HepG2 (cell line): ENCODE data around the gene CACNA1G. TPM values are rescaled to one million over a fixed set of nuclear protein-coding genes. Genes with fewer than 3 reads are reported as not detected.

ENCODE experiments used
- BRCA1 ChIP-seq: sonication (generic); formaldehyde crosslinking; IDR thresholded peaks from 2 replicates; pipeline ENCODE4 v1.4.0; 2020; ENCODE audit warnings: missing genetic modification reagents
- FOXA3 ChIP-seq: IDR thresholded peaks from 2 replicates; pipeline ENCODE4 v1.6.1; 2016; ENCODE audit warnings: missing genetic modification reagents, missing compliant biosample characterization
- SAP130 ChIP-seq: IDR thresholded peaks from 2 replicates; pipeline ENCODE4 v1.6.1; 2016; ENCODE audit warnings: low read depth
- ZFP36L1 ChIP-seq: sonication (generic); formaldehyde crosslinking; IDR thresholded peaks from 2 replicates; pipeline ENCODE4 v1.8.0; 2022; ENCODE audit warnings: mild to moderate bottlenecking, missing genetic modification reagents, moderate library complexity
- ZNF563 ChIP-seq: sonication (generic); formaldehyde crosslinking; IDR thresholded peaks from 2 replicates; pipeline ENCODE4 v1.8.0; 2022; ENCODE audit warnings: mild to moderate bottlenecking, moderate library complexity, missing genetic modification reagents
- ZNF616 ChIP-seq: sonication (generic); formaldehyde crosslinking; IDR thresholded peaks from 2 replicates; pipeline ENCODE4 v1.5.0; 2020; ENCODE audit warnings: low read depth, mild to moderate bottlenecking, missing genetic modification reagents
- polyA plus RNA-seq, 8 experiments: library from polyadenylated mRNA; depleted of rRNA in 3 of 8; stranded (reverse) in 7 of 8; unstranded in 1 of 8; fragments of >200 nt; fragmentation: Illumina TruSeq in 4 of 8; extraction: Trizol in 4 of 8; gene quantifications; 2 replicates each; pipeline versions ENCODE4 v1.2.1 to v1.2.3, GENCODE V29; 2011 to 2016; ENCODE audit warnings: low read depth in 4 of 8, missing spikeins in 1 of 8, mixed read lengths in 1 of 8; ENCODE audit not compliant: insufficient read depth in 1 of 8
- total RNA-seq, 5 experiments: library from RNA; depleted of rRNA; stranded (reverse); fragments of >200 nt; fragmentation: Illumina TruSeq; extraction: Trizol; gene quantifications; 2 replicates each; pipeline ENCODE4 v1.2.3, GENCODE V29; 2016; ENCODE audit warnings: low read depth in 1 of 5
- TF ChIP-seq, protein P1 (sequence below): sonication (generic); formaldehyde crosslinking; IDR thresholded peaks from 2 replicates; pipeline ENCODE4 v1.4.0; 2020; ENCODE audit warnings: missing genetic modification reagents, borderline replicate concordance
- TF ChIP-seq, protein P2 (sequence below): sonication (generic); formaldehyde crosslinking; IDR thresholded peaks from 2 replicates; pipeline ENCODE4 v1.5.0; 2020; ENCODE audit warnings: mild to moderate bottlenecking, missing genetic modification reagents, borderline replicate concordance
- TF ChIP-seq, protein P3 (sequence below): sonication (generic); formaldehyde crosslinking; IDR thresholded peaks from 2 replicates; pipeline ENCODE4 v1.5.1; 2020; ENCODE audit warnings: mild to moderate bottlenecking, missing genetic modification reagents, borderline replicate concordance
- TF ChIP-seq, protein P4 (sequence below): IDR thresholded peaks from 2 replicates; pipeline ENCODE4 v1.6.1; 2016

CACNA1G gene
- total and polyA plus RNA-seq, 2 of the 13 experiments (the other 11 are each of a cell fraction or from before 2014, with no cell fraction given) = 0.02 TPM; not detected in 1

DNA sequence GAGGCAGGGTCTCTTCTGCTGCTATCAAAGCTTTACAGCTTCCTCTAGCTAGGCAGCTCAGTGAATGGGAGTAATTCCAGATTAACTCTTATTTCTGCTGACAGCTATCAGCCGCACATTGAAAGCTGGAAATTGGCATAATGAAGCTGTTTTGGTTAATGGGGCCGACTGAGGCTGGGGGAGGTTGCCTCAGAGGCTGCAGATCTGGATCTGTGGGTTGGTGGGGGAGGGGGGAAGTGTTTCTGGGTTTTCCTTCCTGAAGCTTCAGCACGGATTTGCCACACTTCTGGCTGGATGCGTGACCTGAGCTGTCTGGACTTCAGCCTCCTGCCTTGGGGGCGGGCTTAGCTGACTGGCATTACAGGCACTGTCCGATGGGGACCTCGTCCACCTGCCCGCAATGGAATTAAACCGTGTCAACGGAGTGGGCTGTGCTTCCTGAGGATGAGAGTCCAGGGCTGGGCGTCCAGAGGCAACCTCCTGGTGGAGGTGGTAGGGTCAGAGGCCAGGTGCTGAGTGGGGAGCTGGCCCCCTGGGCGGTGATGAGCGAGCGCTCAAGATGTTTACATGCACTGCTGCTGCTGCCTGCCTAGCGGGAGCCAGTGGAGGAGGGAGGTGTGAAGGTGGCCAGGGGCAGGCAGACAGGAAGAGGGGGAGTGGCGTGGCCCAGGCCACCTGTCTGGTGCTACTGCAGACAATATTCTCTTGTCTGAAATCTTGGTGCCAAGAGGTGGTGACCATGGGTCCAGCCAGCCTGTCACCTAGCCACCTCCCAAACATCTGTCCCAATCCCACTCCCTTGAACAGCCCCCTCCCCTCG, 67.5 kb downstream of the CACNA1G start (continued):
- TF ChIP-seq FOXA3 (CRISPR knock-in tag) (peak; percentile 88), ZNF563 (CRISPR knock-in tag) (peak; percentile 53; the same call in 1 of the 2 replicates), ZFP36L1 (peak; percentile 97), BRCA1 (CRISPR knock-in tag) (no peak), SAP130 (CRISPR knock-in tag) (peak; percentile 89), ZNF616 (peak; percentile 61; the same call in 1 of the 2 replicates)
- TF ChIP-seq, protein P1, sequence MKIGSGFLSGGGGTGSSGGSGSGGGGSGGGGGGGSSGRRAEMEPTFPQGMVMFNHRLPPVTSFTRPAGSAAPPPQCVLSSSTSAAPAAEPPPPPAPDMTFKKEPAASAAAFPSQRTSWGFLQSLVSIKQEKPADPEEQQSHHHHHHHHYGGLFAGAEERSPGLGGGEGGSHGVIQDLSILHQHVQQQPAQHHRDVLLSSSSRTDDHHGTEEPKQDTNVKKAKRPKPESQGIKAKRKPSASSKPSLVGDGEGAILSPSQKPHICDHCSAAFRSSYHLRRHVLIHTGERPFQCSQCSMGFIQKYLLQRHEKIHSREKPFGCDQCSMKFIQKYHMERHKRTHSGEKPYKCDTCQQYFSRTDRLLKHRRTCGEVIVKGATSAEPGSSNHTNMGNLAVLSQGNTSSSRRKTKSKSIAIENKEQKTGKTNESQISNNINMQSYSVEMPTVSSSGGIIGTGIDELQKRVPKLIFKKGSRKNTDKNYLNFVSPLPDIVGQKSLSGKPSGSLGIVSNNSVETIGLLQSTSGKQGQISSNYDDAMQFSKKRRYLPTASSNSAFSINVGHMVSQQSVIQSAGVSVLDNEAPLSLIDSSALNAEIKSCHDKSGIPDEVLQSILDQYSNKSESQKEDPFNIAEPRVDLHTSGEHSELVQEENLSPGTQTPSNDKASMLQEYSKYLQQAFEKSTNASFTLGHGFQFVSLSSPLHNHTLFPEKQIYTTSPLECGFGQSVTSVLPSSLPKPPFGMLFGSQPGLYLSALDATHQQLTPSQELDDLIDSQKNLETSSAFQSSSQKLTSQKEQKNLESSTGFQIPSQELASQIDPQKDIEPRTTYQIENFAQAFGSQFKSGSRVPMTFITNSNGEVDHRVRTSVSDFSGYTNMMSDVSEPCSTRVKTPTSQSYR (CRISPR knock-in tag) = peak; percentile 75
- TF ChIP-seq, protein P2, sequence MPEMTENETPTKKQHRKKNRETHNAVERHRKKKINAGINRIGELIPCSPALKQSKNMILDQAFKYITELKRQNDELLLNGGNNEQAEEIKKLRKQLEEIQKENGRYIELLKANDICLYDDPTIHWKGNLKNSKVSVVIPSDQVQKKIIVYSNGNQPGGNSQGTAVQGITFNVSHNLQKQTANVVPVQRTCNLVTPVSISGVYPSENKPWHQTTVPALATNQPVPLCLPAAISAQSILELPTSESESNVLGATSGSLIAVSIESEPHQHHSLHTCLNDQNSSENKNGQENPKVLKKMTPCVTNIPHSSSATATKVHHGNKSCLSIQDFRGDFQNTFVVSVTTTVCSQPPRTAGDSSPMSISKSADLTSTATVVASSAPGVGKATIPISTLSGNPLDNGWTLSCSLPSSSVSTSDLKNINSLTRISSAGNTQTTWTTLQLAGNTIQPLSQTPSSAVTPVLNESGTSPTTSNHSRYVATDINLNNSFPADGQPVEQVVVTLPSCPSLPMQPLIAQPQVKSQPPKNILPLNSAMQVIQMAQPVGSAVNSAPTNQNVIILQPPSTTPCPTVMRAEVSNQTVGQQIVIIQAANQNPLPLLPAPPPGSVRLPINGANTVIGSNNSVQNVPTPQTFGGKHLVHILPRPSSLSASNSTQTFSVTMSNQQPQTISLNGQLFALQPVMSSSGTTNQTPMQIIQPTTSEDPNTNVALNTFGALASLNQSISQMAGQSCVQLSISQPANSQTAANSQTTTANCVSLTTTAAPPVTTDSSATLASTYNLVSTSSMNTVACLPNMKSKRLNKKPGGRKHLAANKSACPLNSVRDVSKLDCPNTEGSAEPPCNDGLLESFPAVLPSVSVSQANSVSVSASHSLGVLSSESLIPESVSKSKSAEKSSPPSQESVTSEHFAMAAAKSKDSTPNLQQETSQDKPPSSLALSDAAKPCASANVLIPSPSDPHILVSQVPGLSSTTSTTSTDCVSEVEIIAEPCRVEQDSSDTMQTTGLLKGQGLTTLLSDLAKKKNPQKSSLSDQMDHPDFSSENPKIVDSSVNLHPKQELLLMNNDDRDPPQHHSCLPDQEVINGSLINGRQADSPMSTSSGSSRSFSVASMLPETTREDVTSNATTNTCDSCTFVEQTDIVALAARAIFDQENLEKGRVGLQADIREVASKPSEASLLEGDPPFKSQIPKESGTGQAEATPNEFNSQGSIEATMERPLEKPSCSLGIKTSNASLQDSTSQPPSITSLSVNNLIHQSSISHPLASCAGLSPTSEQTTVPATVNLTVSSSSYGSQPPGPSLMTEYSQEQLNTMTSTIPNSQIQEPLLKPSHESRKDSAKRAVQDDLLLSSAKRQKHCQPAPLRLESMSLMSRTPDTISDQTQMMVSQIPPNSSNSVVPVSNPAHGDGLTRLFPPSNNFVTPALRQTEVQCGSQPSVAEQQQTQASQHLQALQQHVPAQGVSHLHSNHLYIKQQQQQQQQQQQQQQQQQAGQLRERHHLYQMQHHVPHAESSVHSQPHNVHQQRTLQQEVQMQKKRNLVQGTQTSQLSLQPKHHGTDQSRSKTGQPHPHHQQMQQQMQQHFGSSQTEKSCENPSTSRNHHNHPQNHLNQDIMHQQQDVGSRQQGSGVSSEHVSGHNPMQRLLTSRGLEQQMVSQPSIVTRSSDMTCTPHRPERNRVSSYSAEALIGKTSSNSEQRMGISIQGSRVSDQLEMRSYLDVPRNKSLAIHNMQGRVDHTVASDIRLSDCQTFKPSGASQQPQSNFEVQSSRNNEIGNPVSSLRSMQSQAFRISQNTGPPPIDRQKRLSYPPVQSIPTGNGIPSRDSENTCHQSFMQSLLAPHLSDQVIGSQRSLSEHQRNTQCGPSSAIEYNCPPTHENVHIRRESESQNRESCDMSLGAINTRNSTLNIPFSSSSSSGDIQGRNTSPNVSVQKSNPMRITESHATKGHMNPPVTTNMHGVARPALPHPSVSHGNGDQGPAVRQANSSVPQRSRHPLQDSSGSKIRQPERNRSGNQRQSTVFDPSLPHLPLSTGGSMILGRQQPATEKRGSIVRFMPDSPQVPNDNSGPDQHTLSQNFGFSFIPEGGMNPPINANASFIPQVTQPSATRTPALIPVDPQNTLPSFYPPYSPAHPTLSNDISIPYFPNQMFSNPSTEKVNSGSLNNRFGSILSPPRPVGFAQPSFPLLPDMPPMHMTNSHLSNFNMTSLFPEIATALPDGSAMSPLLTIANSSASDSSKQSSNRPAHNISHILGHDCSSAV = no peak
- TF ChIP-seq, protein P3, sequence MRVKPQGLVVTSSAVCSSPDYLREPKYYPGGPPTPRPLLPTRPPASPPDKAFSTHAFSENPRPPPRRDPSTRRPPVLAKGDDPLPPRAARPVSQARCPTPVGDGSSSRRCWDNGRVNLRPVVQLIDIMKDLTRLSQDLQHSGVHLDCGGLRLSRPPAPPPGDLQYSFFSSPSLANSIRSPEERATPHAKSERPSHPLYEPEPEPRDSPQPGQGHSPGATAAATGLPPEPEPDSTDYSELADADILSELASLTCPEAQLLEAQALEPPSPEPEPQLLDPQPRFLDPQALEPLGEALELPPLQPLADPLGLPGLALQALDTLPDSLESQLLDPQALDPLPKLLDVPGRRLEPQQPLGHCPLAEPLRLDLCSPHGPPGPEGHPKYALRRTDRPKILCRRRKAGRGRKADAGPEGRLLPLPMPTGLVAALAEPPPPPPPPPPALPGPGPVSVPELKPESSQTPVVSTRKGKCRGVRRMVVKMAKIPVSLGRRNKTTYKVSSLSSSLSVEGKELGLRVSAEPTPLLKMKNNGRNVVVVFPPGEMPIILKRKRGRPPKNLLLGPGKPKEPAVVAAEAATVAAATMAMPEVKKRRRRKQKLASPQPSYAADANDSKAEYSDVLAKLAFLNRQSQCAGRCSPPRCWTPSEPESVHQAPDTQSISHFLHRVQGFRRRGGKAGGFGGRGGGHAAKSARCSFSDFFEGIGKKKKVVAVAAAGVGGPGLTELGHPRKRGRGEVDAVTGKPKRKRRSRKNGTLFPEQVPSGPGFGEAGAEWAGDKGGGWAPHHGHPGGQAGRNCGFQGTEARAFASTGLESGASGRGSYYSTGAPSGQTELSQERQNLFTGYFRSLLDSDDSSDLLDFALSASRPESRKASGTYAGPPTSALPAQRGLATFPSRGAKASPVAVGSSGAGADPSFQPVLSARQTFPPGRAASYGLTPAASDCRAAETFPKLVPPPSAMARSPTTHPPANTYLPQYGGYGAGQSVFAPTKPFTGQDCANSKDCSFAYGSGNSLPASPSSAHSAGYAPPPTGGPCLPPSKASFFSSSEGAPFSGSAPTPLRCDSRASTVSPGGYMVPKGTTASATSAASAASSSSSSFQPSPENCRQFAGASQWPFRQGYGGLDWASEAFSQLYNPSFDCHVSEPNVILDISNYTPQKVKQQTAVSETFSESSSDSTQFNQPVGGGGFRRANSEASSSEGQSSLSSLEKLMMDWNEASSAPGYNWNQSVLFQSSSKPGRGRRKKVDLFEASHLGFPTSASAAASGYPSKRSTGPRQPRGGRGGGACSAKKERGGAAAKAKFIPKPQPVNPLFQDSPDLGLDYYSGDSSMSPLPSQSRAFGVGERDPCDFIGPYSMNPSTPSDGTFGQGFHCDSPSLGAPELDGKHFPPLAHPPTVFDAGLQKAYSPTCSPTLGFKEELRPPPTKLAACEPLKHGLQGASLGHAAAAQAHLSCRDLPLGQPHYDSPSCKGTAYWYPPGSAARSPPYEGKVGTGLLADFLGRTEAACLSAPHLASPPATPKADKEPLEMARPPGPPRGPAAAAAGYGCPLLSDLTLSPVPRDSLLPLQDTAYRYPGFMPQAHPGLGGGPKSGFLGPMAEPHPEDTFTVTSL (CRISPR knock-in tag) = no peak
- TF ChIP-seq, protein P4, sequence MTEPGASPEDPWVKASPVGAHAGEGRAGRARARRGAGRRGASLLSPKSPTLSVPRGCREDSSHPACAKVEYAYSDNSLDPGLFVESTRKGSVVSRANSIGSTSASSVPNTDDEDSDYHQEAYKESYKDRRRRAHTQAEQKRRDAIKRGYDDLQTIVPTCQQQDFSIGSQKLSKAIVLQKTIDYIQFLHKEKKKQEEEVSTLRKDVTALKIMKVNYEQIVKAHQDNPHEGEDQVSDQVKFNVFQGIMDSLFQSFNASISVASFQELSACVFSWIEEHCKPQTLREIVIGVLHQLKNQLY (CRISPR knock-in tag) = peak; percentile 58; the same call in 1 of the 2 replicates
